ENCODE measurements around the gene RBM33.

RBM33 gene

GRCh38 chr7:155781433-155781832, 137.0 kb downstream of the RBM33 start:
- no peak for TF ChIP-seq CTCF (IDR thresholded peaks at IDR 0.05; ENCODE audit: control insufficient read depth, insufficient read depth, low read depth, low read length, missing control alignments)
- no peak for DNase-seq (ENCODE audit: low read depth)
- no peak overlapping the region for H3K4me3 ChIP-seq (ENCODE audit: control insufficient read depth, low read depth, low read length)

GRCh38 chr7:155782466-155782865, 138.0 kb downstream of the RBM33 start:
- TF ChIP-seq CTCF (IDR thresholded peaks at IDR 0.05; ENCODE audit: control insufficient read depth, insufficient read depth, low read depth, low read length, missing control alignments), result no peak
- H3K4me3 ChIP-seq (ENCODE audit: control insufficient read depth, low read depth, low read length), result no peak overlapping the region
- no peak for DNase-seq (ENCODE audit: low read depth)

GRCh38 chr7:155785536-155785935, 141.1 kb downstream of the RBM33 start:
- TF ChIP-seq CTCF (IDR thresholded peaks at IDR 0.05; ENCODE audit: control insufficient read depth, insufficient read depth, low read depth, low read length, missing control alignments), result no peak
- H3K4me3 ChIP-seq (ENCODE audit: control insufficient read depth, low read depth, low read length), result no peak overlapping the region
- no peak for DNase-seq (ENCODE audit: low read depth)

- no peak for DNase-seq (ENCODE audit: low read depth)
- TF ChIP-seq CTCF (IDR thresholded peaks at IDR 0.05; ENCODE audit: control insufficient read depth, insufficient read depth, low read depth, low read length, missing control alignments), result no peak
- no peak overlapping the region for H3K4me3 ChIP-seq (ENCODE audit: control insufficient read depth, low read depth, low read length)
Observed at GRCh38 chr7:155786491-155786890, 142.0 kb downstream of the RBM33 start.

- DNase-seq (ENCODE audit: low read depth), result no peak
- no peak for TF ChIP-seq CTCF (IDR thresholded peaks at IDR 0.05; ENCODE audit: control insufficient read depth, insufficient read depth, low read depth, low read length, missing control alignments)
- H3K4me3 ChIP-seq (ENCODE audit: control insufficient read depth, low read depth, low read length), result peak overlapping the region; percentile 54
Observed at GRCh38 chr7:155787171-155787851, 142.8 kb downstream of the RBM33 start.

- no peak overlapping the region for H3K4me3 ChIP-seq (ENCODE audit: control insufficient read depth, low read depth, low read length)
- TF ChIP-seq CTCF (IDR thresholded peaks at IDR 0.05; ENCODE audit: control insufficient read depth, insufficient read depth, low read depth, low read length, missing control alignments), result no peak
- DNase-seq (ENCODE audit: low read depth), result no peak
Observed at GRCh38 chr7:155788616-155789000, 144.1 kb downstream of the RBM33 start.
